ENCODE measurements around the gene TENT4B. TPM values are rescaled to one million over a fixed set of nuclear protein-coding genes. Genes with fewer than 3 reads are reported as not detected.

Gene TENT4B
- total and polyA plus RNA-seq, 2 donors (not counting 1 experiment from before 2014, with no cell fraction given), result 11.1 to 12.2 TPM

DNA sequence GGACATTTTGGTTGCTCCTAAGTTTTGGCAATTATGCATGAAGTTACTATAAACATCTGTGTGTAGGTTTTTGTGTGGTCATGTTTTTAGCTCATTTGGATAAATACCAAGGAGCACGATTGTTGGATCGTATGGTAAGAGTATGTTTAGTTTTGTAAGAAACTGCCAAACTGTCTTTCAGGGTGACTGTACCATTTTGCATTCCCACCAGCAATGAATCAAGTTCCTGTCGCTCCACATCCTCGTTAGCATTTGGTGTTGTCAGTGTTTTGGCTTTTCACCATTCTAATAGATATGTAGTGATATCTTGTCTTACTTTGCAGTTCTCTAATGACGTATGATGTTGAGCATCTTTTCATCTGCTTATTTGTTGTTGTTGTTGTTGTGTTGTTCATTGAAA is 20.2 kb downstream of the TENT4B start:
- H3K27me3 ChIP-seq (ENCODE audit: control insufficient read depth, insufficient read depth, low read length), result no peaks in the 10 kb centered on the region
- H3K9ac ChIP-seq (ENCODE audit: insufficient read depth, low read length), result no peak overlapping the region
- no peak overlapping the region for H3K4me2 ChIP-seq (ENCODE audit: extremely low read depth, insufficient read depth, low read length)
- no peak overlapping the region for H3K4me3 ChIP-seq (replicated peaks in 1 of 4; ENCODE audit: control extremely low read depth in 1 of 4, insufficient read depth in 1 of 4, low read depth in 3 of 4, low read length in 4 of 4)
- H3K27ac ChIP-seq (ENCODE audit: insufficient read depth, low read length), result no peak overlapping the region
- DNase-seq (ENCODE audit: low read depth in 2 of 2), result no peak
- H2AFZ ChIP-seq (ENCODE audit: low read length), result no peak overlapping the region
- no peaks in the 10 kb centered on the region for H3K36me3 ChIP-seq (ENCODE audit: control insufficient read depth, insufficient read depth, low read length)
- no peaks in the 10 kb centered on the region for H3K9me3 ChIP-seq (ENCODE audit: control insufficient read depth, insufficient read depth, low read depth, low read length)
- H3K4me1 ChIP-seq (ENCODE audit: control insufficient read depth, extremely low read depth, insufficient read depth, low read length), result no peaks in the 10 kb centered on the region
- H3K79me2 ChIP-seq (ENCODE audit: control insufficient read depth, insufficient read depth, low read length), result peaks cover 51% of the 10 kb centered on the region
- H4K20me1 ChIP-seq (ENCODE audit: control insufficient read depth, extremely low read depth, insufficient read depth, low read length), result no peaks in the 10 kb centered on the region
- no peak for TF ChIP-seq EZH2 (IDR thresholded peaks at IDR 0.05; ENCODE audit: low read length, missing control alignments)
- TF ChIP-seq, protein P1, sequence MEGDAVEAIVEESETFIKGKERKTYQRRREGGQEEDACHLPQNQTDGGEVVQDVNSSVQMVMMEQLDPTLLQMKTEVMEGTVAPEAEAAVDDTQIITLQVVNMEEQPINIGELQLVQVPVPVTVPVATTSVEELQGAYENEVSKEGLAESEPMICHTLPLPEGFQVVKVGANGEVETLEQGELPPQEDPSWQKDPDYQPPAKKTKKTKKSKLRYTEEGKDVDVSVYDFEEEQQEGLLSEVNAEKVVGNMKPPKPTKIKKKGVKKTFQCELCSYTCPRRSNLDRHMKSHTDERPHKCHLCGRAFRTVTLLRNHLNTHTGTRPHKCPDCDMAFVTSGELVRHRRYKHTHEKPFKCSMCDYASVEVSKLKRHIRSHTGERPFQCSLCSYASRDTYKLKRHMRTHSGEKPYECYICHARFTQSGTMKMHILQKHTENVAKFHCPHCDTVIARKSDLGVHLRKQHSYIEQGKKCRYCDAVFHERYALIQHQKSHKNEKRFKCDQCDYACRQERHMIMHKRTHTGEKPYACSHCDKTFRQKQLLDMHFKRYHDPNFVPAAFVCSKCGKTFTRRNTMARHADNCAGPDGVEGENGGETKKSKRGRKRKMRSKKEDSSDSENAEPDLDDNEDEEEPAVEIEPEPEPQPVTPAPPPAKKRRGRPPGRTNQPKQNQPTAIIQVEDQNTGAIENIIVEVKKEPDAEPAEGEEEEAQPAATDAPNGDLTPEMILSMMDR (conservative IDR thresholded peaks at IDR 0.05 in 1 of 2, IDR thresholded peaks at IDR 0.05 in 1 of 2; ENCODE audit: low read depth in 1 of 2, low read length in 2 of 2), result no peak

DNA sequence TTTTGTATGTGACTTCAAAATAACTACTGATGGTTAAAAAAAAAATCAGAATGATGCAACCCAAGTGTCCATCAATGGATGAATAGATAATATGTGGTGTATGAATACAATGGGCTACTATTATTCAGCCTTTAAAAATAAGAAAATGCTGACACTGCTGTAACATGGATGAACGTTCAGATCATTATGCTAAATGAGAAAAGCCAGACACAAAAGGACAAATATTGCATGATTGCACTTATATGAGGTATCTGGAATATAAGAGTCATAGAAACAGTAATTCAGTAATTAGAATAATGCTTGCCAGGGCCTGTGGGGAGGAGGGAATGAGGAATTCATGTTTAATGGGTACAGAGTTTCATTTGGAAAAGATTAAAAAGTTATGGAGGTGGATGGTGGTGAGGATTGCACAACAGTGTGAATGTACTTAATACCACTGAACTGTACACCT is 25.4 kb downstream of the TENT4B start:
- no peak overlapping the region for H2AFZ ChIP-seq (ENCODE audit: low read length)
- H3K4me3 ChIP-seq (replicated peaks in 1 of 4; ENCODE audit: control extremely low read depth in 1 of 4, insufficient read depth in 1 of 4, low read depth in 3 of 4, low read length in 4 of 4), result no peak overlapping the region
- no peaks in the 10 kb centered on the region for H3K36me3 ChIP-seq (ENCODE audit: control insufficient read depth, insufficient read depth, low read length)
- H3K9ac ChIP-seq (ENCODE audit: insufficient read depth, low read length), result no peak overlapping the region
- no peak overlapping the region for H3K27ac ChIP-seq (ENCODE audit: insufficient read depth, low read length)
- no peak for DNase-seq (ENCODE audit: low read depth in 2 of 2)
- no peaks in the 10 kb centered on the region for H3K27me3 ChIP-seq (ENCODE audit: control insufficient read depth, insufficient read depth, low read length)
- no peaks in the 10 kb centered on the region for H4K20me1 ChIP-seq (ENCODE audit: control insufficient read depth, extremely low read depth, insufficient read depth, low read length)
- peaks cover 25% of the 10 kb centered on the region for H3K79me2 ChIP-seq (ENCODE audit: control insufficient read depth, insufficient read depth, low read length)
- no peak overlapping the region for H3K4me2 ChIP-seq (ENCODE audit: extremely low read depth, insufficient read depth, low read length)
- TF ChIP-seq EZH2 (IDR thresholded peaks at IDR 0.05; ENCODE audit: low read length, missing control alignments), result no peak
- H3K4me1 ChIP-seq (ENCODE audit: control insufficient read depth, extremely low read depth, insufficient read depth, low read length), result peaks cover 2% of the 10 kb centered on the region
- H3K9me3 ChIP-seq (ENCODE audit: control insufficient read depth, insufficient read depth, low read depth, low read length), result no peaks in the 10 kb centered on the region

DNA sequence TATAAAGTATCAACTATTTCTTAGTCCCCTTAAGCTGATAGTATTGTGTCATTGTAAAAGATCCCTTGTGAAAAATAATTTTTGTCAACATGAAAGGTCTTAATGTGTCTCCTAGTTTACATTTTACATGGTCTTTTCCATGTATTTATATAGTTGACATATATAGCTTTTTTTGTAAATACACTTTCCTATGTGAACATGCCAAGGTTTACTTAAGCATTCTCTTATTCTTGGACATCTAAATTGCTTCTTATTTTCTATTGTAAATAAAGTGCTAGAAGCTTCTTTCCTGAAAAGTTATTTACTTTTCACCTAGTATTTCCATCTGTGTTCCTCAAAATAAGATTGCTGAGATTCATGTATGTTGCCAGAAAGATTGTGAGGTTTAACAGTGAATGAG is 29.3 kb downstream of the TENT4B start:
- DNase-seq (ENCODE audit: low read depth in 2 of 2), result no peak
- Histone ChIP-seq H4K20me1 (ENCODE audit: control insufficient read depth, extremely low read depth, insufficient read depth, low read length) (no peaks in the 10 kb centered on the region), H3K4me1 (ENCODE audit: control insufficient read depth, extremely low read depth, insufficient read depth, low read length) (peaks cover 8% of the 10 kb centered on the region), H3K9ac (ENCODE audit: insufficient read depth, low read length) (no peak overlapping the region), H3K79me2 (ENCODE audit: control insufficient read depth, insufficient read depth, low read length) (peaks cover 34% of the 10 kb centered on the region), H2AFZ (ENCODE audit: low read length) (no peak overlapping the region), H3K4me3 (replicated peaks in 1 of 4; ENCODE audit: control extremely low read depth in 1 of 4, insufficient read depth in 1 of 4, low read depth in 3 of 4, low read length in 4 of 4) (no peak overlapping the region), H3K9me3 (ENCODE audit: control insufficient read depth, insufficient read depth, low read depth, low read length) (no peaks in the 10 kb centered on the region), H3K27ac (ENCODE audit: insufficient read depth, low read length) (no peak overlapping the region), H3K27me3 (ENCODE audit: control insufficient read depth, insufficient read depth, low read length) (no peaks in the 10 kb centered on the region), H3K36me3 (ENCODE audit: control insufficient read depth, insufficient read depth, low read length) (no peaks in the 10 kb centered on the region), H3K4me2 (ENCODE audit: extremely low read depth, insufficient read depth, low read length) (no peak overlapping the region)
- TF ChIP-seq EZH2 (IDR thresholded peaks at IDR 0.05; ENCODE audit: low read length, missing control alignments), result no peak
- TF ChIP-seq, protein P1 (conservative IDR thresholded peaks at IDR 0.05 in 1 of 2, IDR thresholded peaks at IDR 0.05 in 1 of 2; ENCODE audit: low read depth in 1 of 2, low read length in 2 of 2), result no peak
